WTC11 (cell line): ENCODE results near the gene ESRRA. TPM values are rescaled to one million over a fixed set of nuclear protein-coding genes. Genes with fewer than 3 reads are reported as not detected.

Experiments
- ATAC-seq: fragments of 200-7000 bp; cut with Tn5 transposase; 2 replicates; pipeline ENCODE4 v1.10.0; 2021; ENCODE audit warnings: mild to moderate bottlenecking, moderate library complexity
- CTCF ChIA-PET: fragments of 300-600 bp; sonication (Branson Sonifier 250); formaldehyde crosslinking; loops from one replicate; lab custom pipeline; 2021; ENCODE audit warnings: antibody characterized with exemption; lab: Charles Lee
- POLR2A ChIA-PET: fragments of 350-600 bp; sonication (Branson Sonifier 250); formaldehyde crosslinking; loops from one replicate; lab custom pipeline; 2021; ENCODE audit warnings: antibody characterized with exemption; lab: Charles Lee
- DNase-seq: peaks from one replicate; pipeline ENCODE4 v3.0.0; 2021; ENCODE audit warnings: low spot score
- H3K27ac Mint-ChIP-seq: 2 replicates; pipeline ENCODE4 v1.8.0; 2021; ENCODE audit warnings: mixed read lengths
- H3K27me3 Mint-ChIP-seq: 2 replicates; pipeline ENCODE4 v1.8.0; 2021; ENCODE audit warnings: low read depth, mild to moderate bottlenecking, moderate library complexity, mixed read lengths
- H3K36me3 Mint-ChIP-seq: 2 replicates; pipeline ENCODE4 v1.8.0; 2021; ENCODE audit warnings: mixed read lengths
- H3K4me1 Mint-ChIP-seq: 2 replicates; pipeline ENCODE4 v1.8.0; 2022; ENCODE audit warnings: mixed read lengths
- H3K4me3 Mint-ChIP-seq: 2 replicates; pipeline ENCODE4 v1.8.0; 2021; ENCODE audit warnings: mild to moderate bottlenecking, moderate library complexity, mixed read lengths
- H3K9me3 Mint-ChIP-seq: 2 replicates; pipeline ENCODE4 v1.8.0; 2021; ENCODE audit warnings: mixed read lengths
- CREM ChIP-seq: sonication (generic); formaldehyde crosslinking; IDR thresholded peaks from 2 replicates; pipeline ENCODE4 v1.8.1; 2022; ENCODE audit warnings: mild to moderate bottlenecking, missing genetic modification reagents, moderate library complexity
- ESRRA ChIP-seq: sonication (generic); formaldehyde crosslinking; IDR thresholded peaks from 2 replicates; pipeline ENCODE4 v1.8.1; 2022; ENCODE audit warnings: mild to moderate bottlenecking, missing genetic modification reagents, borderline replicate concordance
- FOXP1 ChIP-seq: sonication (generic); formaldehyde crosslinking; IDR thresholded peaks from 2 replicates; pipeline ENCODE4 v1.8.0; 2022; ENCODE audit warnings: missing genetic modification reagents, mild to moderate bottlenecking, moderate library complexity, borderline replicate concordance
- NFE2L1 ChIP-seq: sonication (generic); formaldehyde crosslinking; IDR thresholded peaks from 2 replicates; pipeline ENCODE4 v1.8.1; 2023; ENCODE audit warnings: missing genetic modification reagents
- NFYB ChIP-seq: sonication (generic); formaldehyde crosslinking; conservative IDR thresholded peaks from 2 replicates; pipeline ENCODE4 v1.8.0; 2022; ENCODE audit warnings: low read depth, missing genetic modification reagents
- OVOL2 ChIP-seq: fragments of 250-450 bp; sonication (Bioruptor Pico); IDR thresholded peaks from 2 replicates; pipeline ENCODE4 v1.9.0; 2021; ENCODE audit warnings: mild to moderate bottlenecking, borderline replicate concordance
- PRRX2 ChIP-seq: fragments of 250-450 bp; sonication (Bioruptor Pico); IDR thresholded peaks from 2 replicates; pipeline ENCODE4 v1.8.0; 2021; ENCODE audit warnings: mild to moderate bottlenecking
- ZNF138 ChIP-seq: sonication (generic); formaldehyde crosslinking; conservative IDR thresholded peaks from 2 replicates; pipeline ENCODE4 v1.8.1; 2022; ENCODE audit warnings: mild to moderate bottlenecking, moderate library complexity, missing genetic modification reagents
- ZNF219 ChIP-seq: sonication (generic); formaldehyde crosslinking; IDR thresholded peaks from 2 replicates; pipeline ENCODE4 v1.8.0; 2023; ENCODE audit warnings: missing genetic modification reagents, mild to moderate bottlenecking, borderline replicate concordance
- ZNF317 ChIP-seq: sonication (generic); formaldehyde crosslinking; IDR thresholded peaks from 2 replicates; pipeline ENCODE4 v1.8.1; 2023; ENCODE audit warnings: low read depth, mild to moderate bottlenecking, moderate library complexity, missing genetic modification reagents, borderline replicate concordance
- ZNF423 ChIP-seq: fragments of 250-450 bp; sonication (Bioruptor Pico); IDR thresholded peaks from 2 replicates; pipeline ENCODE4 v2.1.2; 2022; ENCODE audit warnings: mild to moderate bottlenecking, moderate library complexity
- total RNA-seq: library from RNA; stranded (reverse); gene quantifications from 3 replicates; pipeline ENCODE4 v1.2.3, GENCODE V29; 2021
- TF ChIP-seq, protein P1 (sequence below): fragments of 250-450 bp; sonication (Bioruptor Pico); conservative IDR thresholded peaks from 2 replicates; pipeline ENCODE4 v1.9.0; 2021; ENCODE audit warnings: mild to moderate bottlenecking
- TF ChIP-seq, protein P2 (sequence below): fragments of 250-450 bp; sonication (Bioruptor Pico); IDR thresholded peaks from 2 replicates; pipeline ENCODE4 v1.8.0; 2021; ENCODE audit warnings: mild to moderate bottlenecking
- TF ChIP-seq, protein P3 (sequence below): sonication (generic); formaldehyde crosslinking; IDR thresholded peaks from 2 replicates; pipeline ENCODE4 v1.8.0; 2022; ENCODE audit warnings: mild to moderate bottlenecking, missing genetic modification reagents
- TF ChIP-seq, protein P4 (sequence below): sonication (generic); formaldehyde crosslinking; IDR thresholded peaks from 2 replicates; pipeline ENCODE4 v1.8.1; 2022; ENCODE audit warnings: low read depth, missing genetic modification reagents, borderline replicate concordance
- TF ChIP-seq, protein P5 (sequence below): sonication (generic); formaldehyde crosslinking; IDR thresholded peaks from 2 replicates; pipeline ENCODE4 v1.8.1; 2022; ENCODE audit warnings: missing genetic modification reagents, borderline replicate concordance
- TF ChIP-seq, protein P6 (sequence below): sonication (generic); formaldehyde crosslinking; IDR thresholded peaks from 2 replicates; pipeline ENCODE4 v1.8.1; 2023; ENCODE audit warnings: mild to moderate bottlenecking, missing genetic modification reagents, borderline replicate concordance

ESRRA gene
- total RNA-seq, 1 experiment from 2014 or later, result 81.9 TPM

DNA sequence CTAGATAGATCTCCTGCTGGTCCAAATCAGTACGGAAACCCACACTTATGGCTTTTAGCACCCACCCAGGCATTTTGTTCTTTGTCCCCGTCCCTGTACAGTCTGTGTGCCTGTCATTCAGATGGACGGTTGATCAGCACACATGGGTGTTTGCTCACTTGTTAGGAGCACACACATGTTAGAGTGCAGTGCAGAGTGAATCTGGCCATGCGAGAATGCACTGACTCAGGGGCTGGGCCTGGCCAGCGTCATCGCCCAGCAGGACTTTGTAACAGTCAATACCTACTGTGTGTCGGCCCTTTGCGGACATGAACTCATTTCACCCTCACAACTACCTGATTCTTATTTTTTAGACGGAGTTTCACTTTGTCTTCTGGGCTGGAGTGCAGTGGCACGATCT is 57.0 kb downstream of the ESRRA start (continued):
- TF ChIP-seq, protein P1, sequence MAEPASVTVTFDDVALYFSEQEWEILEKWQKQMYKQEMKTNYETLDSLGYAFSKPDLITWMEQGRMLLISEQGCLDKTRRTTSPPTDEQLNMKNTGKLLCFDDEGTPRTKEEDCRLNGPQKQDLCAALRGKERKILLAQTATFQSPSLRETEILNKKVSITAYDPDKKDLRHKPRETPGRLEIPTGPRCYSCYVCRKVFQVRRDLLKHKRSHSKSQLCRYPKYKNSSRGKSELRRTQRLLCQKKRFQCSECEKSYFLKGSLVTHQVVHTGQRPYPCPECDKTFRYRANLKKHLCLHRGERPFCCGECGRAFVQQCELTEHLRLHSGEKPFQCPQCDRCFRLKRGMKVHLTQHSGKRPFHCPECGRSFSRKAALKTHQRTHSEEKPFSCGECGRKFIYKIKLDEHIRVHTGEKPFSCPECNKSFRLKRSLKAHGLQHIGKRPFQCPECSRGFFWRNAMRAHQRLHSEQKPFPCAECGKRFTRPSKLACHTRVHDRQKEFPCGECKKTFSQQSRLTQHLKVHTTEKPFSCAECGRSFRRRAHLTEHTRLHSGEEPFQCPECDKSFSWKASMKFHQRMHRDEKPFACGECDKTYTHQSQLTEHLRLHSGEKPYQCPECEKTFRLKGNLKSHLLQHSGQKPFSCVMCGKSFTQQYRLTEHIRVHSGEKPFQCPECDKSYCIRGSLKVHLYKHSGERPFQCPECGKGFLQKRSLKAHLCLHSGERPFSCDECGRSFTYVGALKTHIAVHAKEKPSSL (CRISPR knock-in tag), result no peak
- TF ChIP-seq CREM (CRISPR knock-in tag) (no peak), ZNF317 (CRISPR knock-in tag) (no peak), NFE2L1 (CRISPR knock-in tag) (no peak), ZNF219 (no peak), ESRRA (no peak)

DNA sequence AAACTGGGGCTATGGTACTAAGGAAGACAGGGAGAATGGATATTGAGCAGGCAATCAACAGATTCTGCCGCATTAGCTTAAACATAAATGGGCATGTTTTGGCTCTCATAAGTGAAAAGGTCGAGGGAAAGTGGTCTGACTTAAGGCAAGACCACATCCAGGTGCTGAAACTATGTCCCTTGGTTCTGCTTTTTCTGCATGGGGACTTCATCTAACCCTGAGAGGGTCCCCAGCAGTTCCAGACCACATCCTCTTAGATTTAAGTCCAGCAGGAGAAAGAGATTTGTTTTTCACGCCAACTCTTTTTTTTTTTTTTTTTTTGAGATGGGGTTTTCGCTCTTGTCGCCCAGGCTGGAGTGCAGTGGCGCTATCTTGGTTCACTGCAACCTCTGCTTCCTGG is 59.1 kb downstream of the ESRRA start:
- Mint-ChIP-seq H3K9me3 (no peaks in the 10 kb centered on the region), H3K4me3 (no peak overlapping the region), H3K36me3 (peaks cover 45% of the 10 kb centered on the region), H3K4me1 (peaks cover 12% of the 10 kb centered on the region), H3K27ac (no peak overlapping the region), H3K27me3 (no peaks in the 10 kb centered on the region)
- ChIA-PET POLR2A (no interaction called here), CTCF (interaction anchor here (0.6 to 12.8 kb wide), 5 partner anchors 9 to 841 kb away, joined by 3 to 140 read pairs (median 4); no protein-coding TSS in a partner anchor)
- TF ChIP-seq, protein P2, sequence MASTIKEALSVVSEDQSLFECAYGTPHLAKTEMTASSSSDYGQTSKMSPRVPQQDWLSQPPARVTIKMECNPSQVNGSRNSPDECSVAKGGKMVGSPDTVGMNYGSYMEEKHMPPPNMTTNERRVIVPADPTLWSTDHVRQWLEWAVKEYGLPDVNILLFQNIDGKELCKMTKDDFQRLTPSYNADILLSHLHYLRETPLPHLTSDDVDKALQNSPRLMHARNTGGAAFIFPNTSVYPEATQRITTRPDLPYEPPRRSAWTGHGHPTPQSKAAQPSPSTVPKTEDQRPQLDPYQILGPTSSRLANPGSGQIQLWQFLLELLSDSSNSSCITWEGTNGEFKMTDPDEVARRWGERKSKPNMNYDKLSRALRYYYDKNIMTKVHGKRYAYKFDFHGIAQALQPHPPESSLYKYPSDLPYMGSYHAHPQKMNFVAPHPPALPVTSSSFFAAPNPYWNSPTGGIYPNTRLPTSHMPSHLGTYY (CRISPR knock-in tag), result no peak
- TF ChIP-seq, protein P3, sequence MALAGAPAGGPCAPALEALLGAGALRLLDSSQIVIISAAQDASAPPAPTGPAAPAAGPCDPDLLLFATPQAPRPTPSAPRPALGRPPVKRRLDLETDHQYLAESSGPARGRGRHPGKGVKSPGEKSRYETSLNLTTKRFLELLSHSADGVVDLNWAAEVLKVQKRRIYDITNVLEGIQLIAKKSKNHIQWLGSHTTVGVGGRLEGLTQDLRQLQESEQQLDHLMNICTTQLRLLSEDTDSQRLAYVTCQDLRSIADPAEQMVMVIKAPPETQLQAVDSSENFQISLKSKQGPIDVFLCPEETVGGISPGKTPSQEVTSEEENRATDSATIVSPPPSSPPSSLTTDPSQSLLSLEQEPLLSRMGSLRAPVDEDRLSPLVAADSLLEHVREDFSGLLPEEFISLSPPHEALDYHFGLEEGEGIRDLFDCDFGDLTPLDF, result no peak
- TF ChIP-seq, protein P4, sequence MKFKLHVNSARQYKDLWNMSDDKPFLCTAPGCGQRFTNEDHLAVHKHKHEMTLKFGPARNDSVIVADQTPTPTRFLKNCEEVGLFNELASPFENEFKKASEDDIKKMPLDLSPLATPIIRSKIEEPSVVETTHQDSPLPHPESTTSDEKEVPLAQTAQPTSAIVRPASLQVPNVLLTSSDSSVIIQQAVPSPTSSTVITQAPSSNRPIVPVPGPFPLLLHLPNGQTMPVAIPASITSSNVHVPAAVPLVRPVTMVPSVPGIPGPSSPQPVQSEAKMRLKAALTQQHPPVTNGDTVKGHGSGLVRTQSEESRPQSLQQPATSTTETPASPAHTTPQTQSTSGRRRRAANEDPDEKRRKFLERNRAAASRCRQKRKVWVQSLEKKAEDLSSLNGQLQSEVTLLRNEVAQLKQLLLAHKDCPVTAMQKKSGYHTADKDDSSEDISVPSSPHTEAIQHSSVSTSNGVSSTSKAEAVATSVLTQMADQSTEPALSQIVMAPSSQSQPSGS (CRISPR knock-in tag), result no peak
- TF ChIP-seq ZNF138 (no peak), PRRX2 (CRISPR knock-in tag) (no peak)
- TF ChIP-seq, protein P5, sequence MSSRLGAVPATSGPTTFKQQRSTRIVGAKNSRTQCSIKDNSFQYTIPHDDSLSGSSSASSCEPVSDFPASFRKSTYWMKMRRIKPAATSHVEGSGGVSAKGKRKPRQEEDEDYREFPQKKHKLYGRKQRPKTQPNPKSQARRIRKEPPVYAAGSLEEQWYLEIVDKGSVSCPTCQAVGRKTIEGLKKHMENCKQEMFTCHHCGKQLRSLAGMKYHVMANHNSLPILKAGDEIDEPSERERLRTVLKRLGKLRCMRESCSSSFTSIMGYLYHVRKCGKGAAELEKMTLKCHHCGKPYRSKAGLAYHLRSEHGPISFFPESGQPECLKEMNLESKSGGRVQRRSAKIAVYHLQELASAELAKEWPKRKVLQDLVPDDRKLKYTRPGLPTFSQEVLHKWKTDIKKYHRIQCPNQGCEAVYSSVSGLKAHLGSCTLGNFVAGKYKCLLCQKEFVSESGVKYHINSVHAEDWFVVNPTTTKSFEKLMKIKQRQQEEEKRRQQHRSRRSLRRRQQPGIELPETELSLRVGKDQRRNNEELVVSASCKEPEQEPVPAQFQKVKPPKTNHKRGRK, result no peak
- ATAC-seq (no peak), DNase-seq (no peak)

DNA sequence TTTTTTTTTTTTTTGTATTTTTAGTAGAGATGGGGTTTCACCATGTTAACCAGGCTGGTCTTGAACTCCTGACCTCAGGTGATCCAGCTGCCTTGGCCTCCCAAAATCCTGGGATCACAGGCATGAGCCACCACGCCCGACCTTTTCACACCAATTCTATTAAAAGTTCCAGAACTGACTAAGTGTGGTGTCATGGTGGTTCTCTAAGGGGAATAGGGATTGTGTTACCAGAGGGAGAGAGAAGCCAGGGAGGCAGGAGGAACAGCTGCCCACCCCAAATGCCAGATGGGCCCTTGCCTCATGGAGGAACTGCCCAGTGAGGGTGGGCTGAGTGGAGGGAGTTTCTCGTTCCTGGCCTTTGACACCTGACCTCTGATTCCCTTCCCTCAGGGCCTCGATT is 59.6 kb downstream of the ESRRA start:
- ChIA-PET POLR2A (no interaction called here), CTCF (interaction anchor here (0.6 to 12.8 kb wide), 4 partner anchors 10 to 840 kb away, joined by 3 to 140 read pairs (median 4); no protein-coding TSS in a partner anchor)
- Mint-ChIP-seq H3K36me3 (peaks cover 48% of the 10 kb centered on the region), H3K27ac (no peak overlapping the region), H3K4me3 (no peak overlapping the region), H3K4me1 (peaks cover 7% of the 10 kb centered on the region), H3K9me3 (no peaks in the 10 kb centered on the region), H3K27me3 (no peaks in the 10 kb centered on the region)
- ATAC-seq (no peak), DNase-seq (no peak)
- TF ChIP-seq, protein P6, sequence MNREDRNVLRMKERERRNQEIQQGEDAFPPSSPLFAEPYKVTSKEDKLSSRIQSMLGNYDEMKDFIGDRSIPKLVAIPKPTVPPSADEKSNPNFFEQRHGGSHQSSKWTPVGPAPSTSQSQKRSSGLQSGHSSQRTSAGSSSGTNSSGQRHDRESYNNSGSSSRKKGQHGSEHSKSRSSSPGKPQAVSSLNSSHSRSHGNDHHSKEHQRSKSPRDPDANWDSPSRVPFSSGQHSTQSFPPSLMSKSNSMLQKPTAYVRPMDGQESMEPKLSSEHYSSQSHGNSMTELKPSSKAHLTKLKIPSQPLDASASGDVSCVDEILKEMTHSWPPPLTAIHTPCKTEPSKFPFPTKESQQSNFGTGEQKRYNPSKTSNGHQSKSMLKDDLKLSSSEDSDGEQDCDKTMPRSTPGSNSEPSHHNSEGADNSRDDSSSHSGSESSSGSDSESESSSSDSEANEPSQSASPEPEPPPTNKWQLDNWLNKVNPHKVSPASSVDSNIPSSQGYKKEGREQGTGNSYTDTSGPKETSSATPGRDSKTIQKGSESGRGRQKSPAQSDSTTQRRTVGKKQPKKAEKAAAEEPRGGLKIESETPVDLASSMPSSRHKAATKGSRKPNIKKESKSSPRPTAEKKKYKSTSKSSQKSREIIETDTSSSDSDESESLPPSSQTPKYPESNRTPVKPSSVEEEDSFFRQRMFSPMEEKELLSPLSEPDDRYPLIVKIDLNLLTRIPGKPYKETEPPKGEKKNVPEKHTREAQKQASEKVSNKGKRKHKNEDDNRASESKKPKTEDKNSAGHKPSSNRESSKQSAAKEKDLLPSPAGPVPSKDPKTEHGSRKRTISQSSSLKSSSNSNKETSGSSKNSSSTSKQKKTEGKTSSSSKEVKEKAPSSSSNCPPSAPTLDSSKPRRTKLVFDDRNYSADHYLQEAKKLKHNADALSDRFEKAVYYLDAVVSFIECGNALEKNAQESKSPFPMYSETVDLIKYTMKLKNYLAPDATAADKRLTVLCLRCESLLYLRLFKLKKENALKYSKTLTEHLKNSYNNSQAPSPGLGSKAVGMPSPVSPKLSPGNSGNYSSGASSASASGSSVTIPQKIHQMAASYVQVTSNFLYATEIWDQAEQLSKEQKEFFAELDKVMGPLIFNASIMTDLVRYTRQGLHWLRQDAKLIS, result no peak
- no peak for TF ChIP-seq FOXP1
- no peak for TF ChIP-seq NFYB
- TF ChIP-seq OVOL2 (CRISPR knock-in tag), result no peak
- no peak for TF ChIP-seq ZNF219
- TF ChIP-seq ZNF423 (CRISPR knock-in tag), result no peak
